ENCODE measurements around the gene POLH.

DNA sequence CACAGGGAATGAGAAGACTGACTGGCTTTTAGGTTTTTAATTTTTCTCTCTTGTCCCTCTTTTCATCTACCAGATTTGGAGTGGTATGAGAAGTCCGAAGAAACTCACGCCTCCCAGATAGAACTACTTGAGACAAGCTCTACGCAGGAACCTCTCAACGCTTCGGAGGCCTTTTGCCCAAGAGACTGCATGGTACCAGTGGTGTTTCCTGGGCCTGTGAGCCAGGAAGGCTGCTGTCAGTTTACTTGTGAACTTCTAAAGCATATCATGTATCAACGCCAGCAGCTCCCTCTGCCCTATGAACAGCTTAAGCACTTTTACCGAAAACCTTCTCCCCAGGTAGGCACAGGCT lies 60.3 kb downstream of the POLH start:
- TF ChIP-seq CTCF (IDR thresholded peaks at IDR 0.05) (no peak), POLR2A (IDR thresholded peaks at IDR 0.05) (no peak)
